Activated CD4-positive, alpha-beta T cell treated with anti-CD3 and anti-CD28 coated beads for 36 hours (primary cell): ENCODE data around the gene SLC38A3. TPM values are rescaled to one million over a fixed set of nuclear protein-coding genes. Genes with fewer than 3 reads are reported as not detected.

ENCODE experiments used
- ATAC-seq: fragments of 200-7000 bp; cut with Tn5 transposase; one replicate; pipeline ENCODE4 v1.10.0; 2021; ENCODE audit warnings: mild to moderate bottlenecking, moderate library complexity
- CTCF ChIA-PET: fragments of 350-600 bp; sonication (Branson Sonifier 250); formaldehyde crosslinking; loops from one replicate; lab custom pipeline; 2021; ENCODE audit warnings: antibody characterized with exemption; lab: Charles Lee
- POLR2A ChIA-PET: fragments of 350-600 bp; sonication (Branson Sonifier 250); formaldehyde crosslinking; loops from one replicate; lab custom pipeline; 2021; ENCODE audit warnings: antibody characterized with exemption, inconsistent platforms; lab: Charles Lee
- DNase-seq: peaks from one replicate; pipeline ENCODE4 v3.0.0-alpha.2; 2020
- H3K27ac Mint-ChIP-seq: one replicate; pipeline ENCODE4 v1.8.0; 2021; ENCODE audit warnings: mixed read lengths
- H3K27me3 Mint-ChIP-seq: one replicate; pipeline ENCODE4 v1.8.0; 2021; ENCODE audit warnings: mixed read lengths
- H3K36me3 Mint-ChIP-seq: one replicate; pipeline ENCODE4 v1.8.0; 2021; ENCODE audit warnings: low read depth, mixed read lengths
- H3K4me1 Mint-ChIP-seq: one replicate; pipeline ENCODE4 v1.8.0; 2021; ENCODE audit warnings: mixed read lengths
- H3K4me3 Mint-ChIP-seq: one replicate; pipeline ENCODE4 v1.8.0; 2021; ENCODE audit warnings: mild to moderate bottlenecking, moderate library complexity, mixed read lengths
- H3K9me3 Mint-ChIP-seq: one replicate; pipeline ENCODE4 v1.8.0; 2021; ENCODE audit warnings: low read depth, mixed read lengths
- intact Hi-C, 2 experiments: fragments of 100-400 bp; cut with DNase I in 1 of 2; cut with micrococcal nuclease in 1 of 2; formaldehyde crosslinking; loops; one replicate each; pipeline versions ENCODE4 v1.14.2 to v1.15.1; 2022 to 2024; cut with DNase I, micrococcal nuclease
- microRNA-seq: library from miRNA; unstranded; fragments of <30 nt; microRNA quantifications from one replicate; pipeline ENCODE4 v1.2.0, GENCODE V29; 2021; ENCODE audit warnings: borderline replicate concordance
- total RNA-seq, 2 experiments: library from RNA; stranded (reverse); gene quantifications; one replicate each; pipeline ENCODE4 v1.2.3, GENCODE V29; 2021

Gene SLC38A3
- total RNA-seq, 2 experiments from 2014 or later = 0.12 TPM; not detected in 1

DNA sequence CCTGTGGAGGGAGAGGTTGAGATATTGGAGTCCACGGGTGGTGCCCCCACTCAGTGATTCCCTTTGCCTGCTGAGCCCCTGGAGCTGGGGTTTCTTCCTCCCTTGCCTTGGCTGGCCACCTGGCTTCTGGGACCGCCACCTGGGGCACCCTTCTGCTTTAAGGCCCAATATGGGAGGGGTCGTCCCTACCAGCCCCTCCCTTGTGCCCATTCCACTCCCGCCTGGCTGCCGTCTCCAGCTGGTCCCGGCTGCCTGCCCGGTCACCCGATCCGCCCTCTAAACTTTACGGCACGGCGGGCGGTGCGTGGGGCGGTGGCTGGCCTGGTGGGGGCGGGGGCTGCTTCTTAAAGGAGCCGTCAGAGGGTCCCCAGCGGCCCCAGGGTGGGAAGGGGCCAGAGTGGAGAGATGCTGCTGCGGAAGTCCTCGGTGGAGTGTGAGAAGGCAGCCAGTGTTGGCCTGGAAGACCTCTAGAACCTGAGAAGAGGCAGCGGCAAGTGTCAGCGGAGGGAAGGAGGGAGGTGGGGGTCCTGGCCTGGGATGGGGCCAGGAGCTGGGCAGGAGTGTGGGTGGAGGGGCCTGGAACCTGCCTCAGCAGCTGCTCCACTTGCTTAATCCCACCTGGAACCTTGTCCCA, 62.3 kb downstream of the SLC38A3 start:
- Mint-ChIP-seq H3K36me3 (no peaks in the 10 kb centered on the region), H3K27ac (no peak overlapping the region), H3K27me3 (peaks cover 8% of the 10 kb centered on the region), H3K9me3 (no peaks in the 10 kb centered on the region), H3K4me3 (no peak overlapping the region), H3K4me1 (peaks cover under 1% of the 10 kb centered on the region)
- ChIA-PET CTCF (interaction anchor here (0.6 to 2.7 kb wide), 6 partner anchors 9 to 601 kb away, joined by 3 to 8 read pairs (median 5); no protein-coding TSS in a partner anchor), POLR2A (no interaction called here)
- intact Hi-C loops = no loop called here
- no peak for DNase-seq
- no peak for ATAC-seq

DNA sequence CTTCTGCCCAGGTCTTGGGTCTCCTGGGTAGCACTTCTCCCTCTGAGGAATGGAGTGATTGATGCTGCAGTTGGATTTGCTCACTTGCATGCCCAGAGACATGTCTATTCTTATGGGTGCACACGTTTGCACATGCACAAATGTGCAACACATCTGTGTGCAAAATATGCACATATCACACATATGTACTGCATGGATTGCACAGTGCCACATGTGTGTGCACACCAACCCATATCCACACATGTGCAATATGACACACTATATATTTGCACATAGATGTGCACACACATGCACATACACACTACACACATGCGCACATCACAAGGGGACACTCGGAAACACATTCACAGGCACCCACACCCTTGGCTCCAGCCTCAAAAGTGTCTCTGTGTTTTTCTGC, 63.2 kb downstream of the SLC38A3 start:
- intact Hi-C loops = no loop called here
- H3K27ac Mint-ChIP-seq = no peak overlapping the region
- POLR2A ChIA-PET = no interaction called here
- CTCF ChIA-PET = interaction anchor here (2.7 kb wide), 1 partner anchor 76 kb away, joined by 7 read pairs; no protein-coding TSS in a partner anchor
- H3K4me3 Mint-ChIP-seq = no peak overlapping the region
- no peaks in the 10 kb centered on the region for H3K36me3 Mint-ChIP-seq
- H3K9me3 Mint-ChIP-seq = no peaks in the 10 kb centered on the region
- H3K27me3 Mint-ChIP-seq = peaks cover 12% of the 10 kb centered on the region
- H3K4me1 Mint-ChIP-seq = peaks cover 8% of the 10 kb centered on the region
- DNase-seq = no peak
- ATAC-seq = no peak

DNA sequence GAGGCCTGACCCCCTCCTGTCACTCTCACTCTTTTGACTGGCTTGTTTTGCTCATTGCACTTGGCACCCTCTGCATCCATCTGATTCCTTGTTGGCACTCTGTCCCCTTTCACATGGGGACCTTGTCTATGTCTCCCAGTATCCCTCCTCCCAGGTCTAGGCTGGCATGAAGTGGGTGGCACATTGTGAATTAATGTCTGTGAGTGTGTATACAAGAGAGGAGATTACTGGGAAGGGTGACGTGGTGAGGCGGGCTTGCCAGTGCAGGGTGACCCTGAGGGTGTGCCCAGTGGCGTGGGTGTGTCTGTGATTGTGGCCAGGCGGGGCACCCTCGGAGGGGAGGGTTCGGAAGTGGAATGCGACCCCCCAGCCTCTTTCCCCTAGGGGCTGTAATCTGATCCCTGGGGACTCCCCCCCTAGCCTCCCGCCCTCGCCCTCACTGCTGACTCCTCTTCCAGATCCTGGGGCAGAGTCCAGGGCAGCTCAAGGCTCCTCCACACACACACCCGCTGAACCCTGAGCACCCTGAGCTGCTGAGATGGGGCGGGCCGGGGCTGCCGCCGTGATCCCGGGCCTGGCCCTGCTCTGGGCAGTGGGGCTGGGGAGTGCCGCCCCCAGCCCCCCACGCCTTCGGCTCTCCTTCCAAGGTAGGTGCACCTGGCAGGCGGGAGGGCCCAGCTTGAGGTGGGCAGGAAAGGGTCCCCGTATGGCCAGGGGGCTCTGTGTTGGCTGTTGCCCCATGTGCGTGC, 63.8 kb downstream of the SLC38A3 start, which contains the start of gene SEMA3B:
TSS of gene SEMA3B (plus strand) at position 445 of the 749 bp plus-strand sequence. CDS start at position 539, 94 bp downstream.
- intact Hi-C loops = no loop called here
- no peaks in the 10 kb centered on the region for H3K36me3 Mint-ChIP-seq
- no peak for ATAC-seq
- H3K27ac Mint-ChIP-seq = no peak within 1 kb of the TSS
- peaks cover 14% of the 10 kb centered on the region for H3K27me3 Mint-ChIP-seq
- no peak for DNase-seq
- H3K4me3 Mint-ChIP-seq = no peak within 1 kb of the TSS
- POLR2A ChIA-PET = no interaction called here
- no peaks in the 10 kb centered on the region for H3K9me3 Mint-ChIP-seq
- peaks cover 9% of the 10 kb centered on the region for H3K4me1 Mint-ChIP-seq
- CTCF ChIA-PET = no interaction called here

DNA sequence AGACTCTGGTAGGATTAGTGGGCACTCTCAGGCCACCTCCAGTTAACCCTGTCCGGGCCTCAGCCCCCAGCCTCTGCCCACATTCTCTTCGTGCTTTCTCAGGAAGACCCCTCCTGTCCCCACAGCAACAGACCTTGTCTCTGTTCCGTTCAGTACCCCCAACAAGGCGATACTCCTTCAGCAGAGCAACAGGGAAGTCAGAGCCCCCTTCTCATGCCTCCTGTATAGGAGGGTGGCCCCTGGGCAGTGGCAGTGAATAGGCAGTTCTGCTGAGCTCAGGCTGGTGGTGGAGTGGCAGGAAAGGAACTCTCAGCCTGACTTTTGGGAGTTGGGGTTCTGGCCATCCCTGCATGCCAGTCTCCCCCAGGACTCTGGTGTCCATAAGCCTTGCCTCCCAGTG, 64.4 kb downstream of the SLC38A3 start:
- no peaks in the 10 kb centered on the region for H3K9me3 Mint-ChIP-seq
- H3K36me3 Mint-ChIP-seq = no peaks in the 10 kb centered on the region
- peaks cover 14% of the 10 kb centered on the region for H3K4me1 Mint-ChIP-seq
- ATAC-seq = no peak
- CTCF ChIA-PET = interaction anchor here (0.9 kb wide), 2 partner anchors 10 to 75 kb away, joined by 3 read pairs; no protein-coding TSS in a partner anchor
- H3K27me3 Mint-ChIP-seq = peaks cover 18% of the 10 kb centered on the region
- intact Hi-C loops = no loop called here
- no peak overlapping the region for H3K27ac Mint-ChIP-seq
- POLR2A ChIA-PET = no interaction called here
- no peak for DNase-seq
- H3K4me3 Mint-ChIP-seq = no peak overlapping the region

DNA sequence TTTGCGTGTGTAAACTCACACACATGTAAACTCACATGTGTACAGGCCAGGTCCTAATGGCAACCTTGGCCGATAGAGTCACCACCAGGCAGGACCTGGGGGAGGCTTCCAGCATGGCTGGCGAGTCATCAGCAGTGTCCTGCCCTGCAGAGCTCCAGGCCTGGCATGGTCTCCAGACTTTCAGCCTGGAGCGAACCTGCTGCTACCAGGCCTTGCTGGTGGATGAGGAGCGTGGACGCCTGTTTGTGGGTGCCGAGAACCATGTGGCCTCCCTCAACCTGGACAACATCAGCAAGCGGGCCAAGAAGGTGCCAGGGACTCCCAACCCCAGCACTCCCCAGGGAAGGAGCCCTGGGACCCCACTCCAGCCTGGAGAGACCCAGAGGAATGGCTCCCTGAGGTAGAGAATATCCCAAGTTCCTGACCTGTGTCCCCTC, 64.9 kb downstream of the SLC38A3 start:
- intact Hi-C loops = loop anchor here in 1 of 2 experiments (5.0 to 10.0 kb wide), 2 partner anchors 55 to 148 kb away; partner anchors contain the start of genes HYAL2 and TUSC2
- no peaks in the 10 kb centered on the region for H3K36me3 Mint-ChIP-seq
- ATAC-seq = no peak
- no peak overlapping the region for H3K4me3 Mint-ChIP-seq
- ChIA-PET POLR2A (no interaction called here), CTCF (interaction anchor here (0.9 to 1.0 kb wide), 3 partner anchors 11 to 75 kb away, joined by 3 read pairs; no protein-coding TSS in a partner anchor)
- H3K27ac Mint-ChIP-seq = no peak overlapping the region
- no peak for DNase-seq
- peaks cover 16% of the 10 kb centered on the region for H3K4me1 Mint-ChIP-seq
- H3K9me3 Mint-ChIP-seq = no peaks in the 10 kb centered on the region
- peaks cover 24% of the 10 kb centered on the region for H3K27me3 Mint-ChIP-seq

DNA sequence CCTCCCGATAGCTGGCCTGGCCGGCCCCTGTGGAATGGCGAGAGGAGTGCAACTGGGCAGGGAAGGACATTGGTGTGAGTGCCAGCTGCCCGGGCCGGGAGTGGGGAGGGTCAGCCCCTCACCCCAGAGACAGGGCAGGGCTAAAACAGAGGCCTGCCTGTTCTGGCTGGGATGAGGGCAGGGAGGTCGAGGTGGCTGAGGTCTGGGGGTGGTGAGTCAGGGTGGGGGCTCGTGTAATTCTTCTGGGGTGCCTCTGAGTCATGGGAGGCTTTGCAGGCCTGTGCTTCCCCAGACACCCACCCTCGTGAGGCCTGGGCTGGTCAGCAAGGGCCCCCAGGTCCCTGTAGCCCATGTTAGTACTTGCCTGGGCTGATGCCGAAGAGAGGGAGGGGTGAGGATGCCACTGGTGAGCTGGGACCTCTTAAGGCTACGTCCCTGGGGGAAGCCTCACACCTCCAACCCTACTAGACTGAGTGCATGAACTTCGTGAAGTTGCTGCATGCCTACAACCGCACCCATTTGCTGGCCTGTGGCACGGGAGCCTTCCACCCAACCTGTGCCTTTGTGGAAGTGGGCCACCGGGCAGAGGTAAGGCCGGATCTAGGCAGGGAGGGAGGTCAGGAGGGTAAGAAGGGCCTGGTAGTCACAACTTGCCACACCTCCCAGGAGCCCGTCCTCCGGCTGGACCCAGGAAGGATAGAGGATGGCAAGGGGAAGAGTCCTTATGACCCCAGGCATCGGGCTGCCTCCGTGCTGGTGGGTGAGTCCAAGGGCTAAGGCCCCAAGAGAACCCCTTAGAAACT, 65.6 kb downstream of the SLC38A3 start:
- Mint-ChIP-seq H3K4me3 (no peak overlapping the region), H3K27me3 (peaks cover 30% of the 10 kb centered on the region), H3K4me1 (peaks cover 19% of the 10 kb centered on the region), H3K36me3 (no peaks in the 10 kb centered on the region), H3K27ac (no peak overlapping the region), H3K9me3 (no peaks in the 10 kb centered on the region)
- CTCF ChIA-PET = interaction anchor here (0.6 to 2.2 kb wide), 9 partner anchors 7 to 80 kb away, joined by 3 to 12 read pairs (median 3); no protein-coding TSS in a partner anchor
- POLR2A ChIA-PET = no interaction called here
- no peak for DNase-seq
- no peak for ATAC-seq
- intact Hi-C loops = loop anchor here in 1 of 2 experiments (5.0 to 10.0 kb wide), 2 partner anchors 54 to 148 kb away; partner anchors contain the start of genes HYAL2 and TUSC2

Small RNA genes within 50 kb of the gene (microRNA-seq; reads per million reads assigned to microRNA genes)
- not detected for gene MIR566
- gene MIR5787 = not detected

Other genes starting within 250 kb of the SLC38A3 start
- gene RBM5, start 116.4 kb upstream of the SLC38A3 start, total RNA-seq = 100 to 1,000 TPM; 118 to 131 TPM
- under 1 TPM; 0.25 to 0.46 TPM for gene SEMA3F, start 49.9 kb upstream of the SLC38A3 start, total RNA-seq
- gene GNAT1, start 13.7 kb upstream of the SLC38A3 start, total RNA-seq = under 1 TPM in 1 of 2 experiments, not detected in 1; 0.14 TPM
- 100 to 1,000 TPM; 280 to 341 TPM for gene GNAI2, start 30.9 kb downstream of the SLC38A3 start, total RNA-seq
- 1 to 10 TPM; 1.6 to 2.1 TPM for gene SEMA3B, start 63.9 kb downstream of the SLC38A3 start, total RNA-seq
- gene LSMEM2, start 73.8 kb downstream of the SLC38A3 start, total RNA-seq = not detected
- 100 to 1,000 TPM; 100 to 125 TPM for gene IFRD2, start 87.2 kb downstream of the SLC38A3 start, total RNA-seq
- gene HYAL3, start 94.1 kb downstream of the SLC38A3 start, total RNA-seq = 1 to 10 TPM; 4.5 to 5.4 TPM
- gene NAA80, start 94.1 kb downstream of the SLC38A3 start, total RNA-seq = 10 to 100 TPM; 17.6 to 18.7 TPM
- under 1 TPM in 1 of 2 experiments, not detected in 1; 0.37 TPM for gene HYAL1, start 98.3 kb downstream of the SLC38A3 start, total RNA-seq
- 1 to 10 TPM; 4.7 to 5.1 TPM for gene HYAL2, start 117.5 kb downstream of the SLC38A3 start, total RNA-seq
- gene TUSC2, start 123.0 kb downstream of the SLC38A3 start, total RNA-seq = 10 to 100 TPM; 15.0 to 17.1 TPM
- 10 to 100 TPM; 30.8 to 50.7 TPM for gene RASSF1, start 135.6 kb downstream of the SLC38A3 start, total RNA-seq
- gene ZMYND10, start 140.5 kb downstream of the SLC38A3 start, total RNA-seq = 1 to 10 TPM; 1.0 to 1.3 TPM
- gene NPRL2, start 145.5 kb downstream of the SLC38A3 start, total RNA-seq = 10 to 100 TPM; 42.5 to 43.0 TPM
- 10 to 100 TPM; 10.3 to 14.3 TPM for gene CYB561D2, start 145.6 kb downstream of the SLC38A3 start, total RNA-seq
- gene TMEM115, start 154.2 kb downstream of the SLC38A3 start, total RNA-seq = 10 to 100 TPM; 13.1 to 16.1 TPM